GM10847 (cell line): ENCODE results near the gene SMIM10L2A.

Experiments used
- POLR2A ChIP-seq: IDR thresholded peaks from 2 replicates; pipeline ENCODE4 v1.6.1; 2011; ENCODE audit not compliant: insufficient read length; ENCODE audit errors: extremely low read depth

Gene SMIM10L2A

GRCh38 chrX:135436456-135436855 is 14.7 kb downstream of the SMIM10L2A start:
- TF ChIP-seq POLR2A: no peak

- no peak for TF ChIP-seq POLR2A
Observed at GRCh38 chrX:135436966-135437866, 15.5 kb downstream of the SMIM10L2A start.

DNA sequence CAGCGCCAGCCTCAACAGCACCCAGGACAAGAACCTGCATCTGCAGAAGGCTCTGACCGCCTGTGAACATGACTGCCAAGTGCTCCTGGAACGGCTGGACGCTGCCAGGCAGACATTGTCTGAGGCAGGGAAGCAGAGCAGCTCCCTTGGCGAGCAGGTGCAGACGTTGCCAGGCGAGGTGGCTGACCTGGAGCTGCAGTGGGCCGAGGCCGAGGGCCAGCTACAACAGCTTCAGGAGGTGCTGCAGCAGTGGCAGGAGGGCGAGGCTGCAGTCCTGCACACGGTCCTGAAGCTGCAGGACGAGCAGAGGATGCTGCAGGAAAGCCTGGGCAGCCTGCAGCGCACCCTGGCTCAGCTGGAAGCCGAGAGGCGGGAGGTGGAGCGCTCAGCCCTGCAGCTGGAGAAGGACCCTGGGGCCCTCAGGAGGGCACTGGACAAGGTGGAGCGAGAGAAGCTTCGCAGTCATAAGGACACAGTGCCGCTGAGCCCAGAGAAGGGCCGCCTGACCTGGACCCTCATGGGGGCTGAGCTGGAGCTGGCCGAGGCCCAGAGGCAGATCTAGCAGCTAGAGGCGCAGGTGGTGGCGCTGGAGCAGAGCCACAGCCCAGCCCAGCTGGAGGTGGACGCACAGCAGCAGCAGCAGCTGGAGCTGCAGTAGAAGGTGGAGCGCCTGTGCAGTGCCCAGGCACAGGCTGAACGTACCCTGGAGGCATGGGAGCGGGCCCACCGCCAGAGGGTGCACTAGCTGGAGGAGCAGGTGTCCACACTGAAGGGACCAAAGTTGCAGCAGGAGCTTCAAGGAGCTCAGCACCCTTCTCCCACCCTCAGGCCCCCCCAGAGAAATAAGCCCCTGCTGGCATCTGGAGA is 16.4 kb downstream of the SMIM10L2A start:
- TF ChIP-seq POLR2A: no peak

GRCh38 chrX:135438734-135439043 is 16.9 kb downstream of the SMIM10L2A start:
- TF ChIP-seq POLR2A: no peak

DNA sequence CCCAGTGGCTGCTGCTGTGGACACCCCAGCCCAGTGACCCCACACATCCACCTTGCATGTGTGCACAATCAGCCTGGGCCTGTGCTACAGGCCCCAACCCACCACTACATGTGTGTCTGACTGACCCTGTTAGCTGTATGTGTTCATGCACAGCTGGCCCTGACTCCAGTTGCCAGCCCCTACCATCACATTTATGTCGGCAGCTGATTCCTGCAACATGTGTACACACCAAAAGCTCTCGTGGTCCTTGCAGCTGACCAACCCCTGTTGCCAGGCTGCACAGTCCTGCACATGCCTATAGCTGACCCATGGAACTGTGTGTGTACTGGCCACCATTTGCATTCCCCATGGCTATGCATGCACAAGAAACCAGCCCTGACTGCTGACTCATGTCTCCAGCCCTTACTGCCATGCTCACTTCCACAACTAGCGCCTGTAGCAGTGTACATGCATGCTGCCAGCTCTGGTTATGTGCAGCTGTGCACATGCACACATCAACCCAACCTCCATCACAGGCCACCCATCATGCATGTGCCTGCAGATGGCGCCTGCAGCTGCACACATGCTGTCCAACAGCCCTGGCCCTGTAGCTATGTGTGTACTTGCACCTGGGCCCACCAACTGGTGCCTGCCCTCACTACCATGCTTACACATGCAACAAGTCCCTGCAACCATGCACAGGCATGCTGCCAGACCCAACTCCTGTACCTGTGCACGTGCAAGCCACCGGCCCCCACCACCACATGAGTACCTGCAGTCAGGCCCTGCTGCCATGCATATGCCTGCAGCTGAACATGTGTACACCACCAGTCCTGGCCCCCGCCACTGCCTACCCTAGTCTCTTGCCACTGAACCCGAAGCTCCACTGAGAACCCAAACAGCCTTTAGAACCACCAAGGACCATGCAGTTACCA is 28.1 kb downstream of the SMIM10L2A start:
- no peak for TF ChIP-seq POLR2A

- no peak for TF ChIP-seq POLR2A
Observed at GRCh38 chrX:135453381-135453780, 31.6 kb downstream of the SMIM10L2A start.

DNA sequence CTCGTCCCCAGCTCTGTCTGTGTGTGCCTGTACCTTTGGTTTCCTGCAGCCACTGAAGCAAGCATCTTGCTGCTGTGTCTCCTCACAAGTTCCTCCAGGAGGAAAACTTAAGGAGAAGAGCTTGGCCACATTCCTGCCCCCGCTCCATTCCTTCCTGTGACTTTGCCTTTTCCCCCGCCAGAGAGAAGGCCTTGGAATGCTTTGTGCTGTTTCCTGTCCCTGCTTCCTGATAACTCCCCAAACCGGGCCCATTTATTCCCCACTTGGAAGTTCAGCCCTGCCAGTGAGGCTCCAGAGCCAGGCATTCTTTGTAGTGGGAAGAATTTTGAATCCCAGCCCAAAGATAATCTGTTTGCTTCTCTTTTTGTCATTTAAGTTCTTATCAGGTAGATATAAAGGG is 33.1 kb downstream of the SMIM10L2A start:
- no peak for TF ChIP-seq POLR2A

GRCh38 chrX:135463937-135464336 is 42.2 kb downstream of the SMIM10L2A start:
- TF ChIP-seq POLR2A: no peak

DNA sequence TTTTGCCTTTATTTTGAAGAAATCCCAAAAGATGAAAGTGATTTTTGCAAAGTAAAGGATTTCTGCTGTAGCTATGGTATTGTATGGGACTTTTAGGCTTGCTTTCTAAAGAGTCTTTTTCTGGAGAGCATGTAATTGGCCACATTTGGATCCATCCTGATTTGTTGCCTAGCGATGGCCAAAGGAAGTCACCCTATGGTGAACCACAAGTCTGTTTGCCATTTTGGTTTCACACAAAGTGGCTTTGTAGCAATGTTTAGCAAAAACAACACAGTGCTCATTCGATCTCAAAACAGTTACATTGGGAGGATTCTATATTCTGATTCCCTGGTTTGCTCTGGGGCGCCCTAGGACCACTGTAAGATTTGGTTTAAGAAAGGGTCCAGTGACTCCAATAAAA is 54.6 kb downstream of the SMIM10L2A start:
- no peak for TF ChIP-seq POLR2A

DNA sequence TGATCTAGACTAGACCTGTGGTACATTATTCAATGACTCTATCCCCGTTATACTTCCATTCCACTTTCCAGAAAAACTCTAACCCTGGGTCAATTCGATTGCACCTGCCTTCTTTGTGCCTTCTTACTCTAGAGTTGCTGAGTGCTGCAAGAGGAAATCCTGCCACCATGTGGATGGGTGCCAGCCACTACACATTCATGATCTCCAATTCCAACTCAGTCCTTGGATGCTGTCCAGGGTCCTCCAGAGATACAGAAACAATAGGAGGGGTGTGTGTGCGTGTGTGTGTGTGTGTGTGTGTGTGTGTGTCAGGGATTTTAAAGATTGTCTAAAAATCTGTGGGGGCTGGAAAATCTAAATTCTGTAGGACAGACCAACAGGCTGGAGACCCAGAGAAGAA is 55.8 kb downstream of the SMIM10L2A start:
- TF ChIP-seq POLR2A: no peak
